Ovary (tissue), 9 donors: Measurements from ENCODE around the gene PHF3. TPM values are rescaled to one million over a fixed set of nuclear protein-coding genes. Genes with fewer than 3 reads are reported as not detected.
A peak's percentile ranks its signal among the peaks of the same experiment; 100 is the strongest.

Experiments used
- DNase-seq, 5 donors: peaks; one replicate each; pipeline ENCODE4 v3.0.0-alpha.2; 2019 to 2020
- H3K27ac ChIP-seq, 2 donors: fragments of 200-600 bp; one replicate each; pipeline versions ENCODE4 v1.5.1 to v1.8.0; 2019 to 2022
- H3K27me3 ChIP-seq: fragments of 200-600 bp; one replicate; pipeline ENCODE4 v1.8.0; 2022
- H3K36me3 ChIP-seq: fragments of 200-600 bp; sonication (generic); one replicate; pipeline ENCODE4 v1.5.1; 2019
- H3K4me1 ChIP-seq: one replicate; pipeline ENCODE4 v1.8.1; 2013; ENCODE audit warnings: mild to moderate bottlenecking, moderate library complexity; ENCODE audit not compliant: insufficient read depth
- H3K4me3 ChIP-seq: fragments of 200-600 bp; sonication (generic); one replicate; pipeline ENCODE4 v1.5.1; 2017
- H3K9me3 ChIP-seq, 2 donors: fragments of 200-600 bp in 1 of 2; sonication (generic) in 1 of 2; one replicate each; pipeline versions ENCODE4 v1.5.1 to v1.8.1; 2013 to 2019; ENCODE audit warnings: mild to moderate bottlenecking in 1 of 2, moderate library complexity in 1 of 2
- EP300 ChIP-seq: sonication (generic); formaldehyde crosslinking; IDR thresholded peaks from one replicate; pipeline ENCODE4 v1.6.1; 2017; ENCODE audit warnings: antibody characterized with exemption
- POLR2A ChIP-seq: fragments of 450-650 bp; IDR thresholded peaks from one replicate; pipeline ENCODE4 v1.6.1; 2017; ENCODE audit warnings: antibody characterized with exemption, mild to moderate bottlenecking, moderate library complexity
- WGBS, 3 donors: extraction: QIAGEN DNeasy Blood & Tissue Kit in 1 of 3; methylation state at CpG; one replicate each; pipeline versions ENCODE4 v1.1.5 to v1.1.7; 2013 to 2017; 5-methylcytosine and 5-hydroxymethylcytosine counted together
- intact Hi-C, 4 donors: fragments of 100-400 bp; cut with DNase I; formaldehyde crosslinking; loops; one replicate each; pipeline versions ENCODE4 v1.11.0 to v1.15.1; 2022 to 2023
- polyA plus RNA-seq, 2 donors: library from polyadenylated mRNA; stranded (reverse); fragments of 200-250 nt in 1 of 2; fragments of 350-450 nt in 1 of 2; fragmentation: Illumina TruSeq in 1 of 2; extraction: RNeasy Lipid Tissue Mini Kit (QIAGEN cat#74804) in 1 of 2; gene quantifications; one replicate each; pipeline ENCODE4 v1.2.3, GENCODE V29; 2013 to 2014
- total RNA-seq, 7 donors: library from RNA; depleted of rRNA in 2 of 7; stranded (reverse); fragments of >200 nt in 2 of 7; fragmentation: NEBNext Ultra II Directional in 3 of 7; extraction: Animal tissue kit (Norgen Biotek cat#: 25700) in 3 of 7; gene quantifications; one replicate each; pipeline versions ENCODE4 v1.1.0 to v1.2.4, GENCODE V29; 2016 to 2023
- TF ChIP-seq, protein P1 (sequence below), 3 donors: fragments of 450-650 bp in 2 of 3; fragments of 200-600 bp in 1 of 3; IDR thresholded peaks; one replicate each; pipeline versions ENCODE4 v1.5.1 to v1.8.0; 2016 to 2022; ENCODE audit warnings: antibody characterized with exemption in 3 of 3, mild to moderate bottlenecking in 1 of 3
- donor health status: DM: no; HTN: no; CAD: no; lungs with moderate emphysema.
- donor health status: DM: no; HTN: no; CAD: no.
- donor health status: Bipolar disorder and iron deficiency.
- donor health status: DM: yes; HTN: yes; CAD: no.
- donor health status: DM: no; HTN: no; CAD: no.
- donor health status: DM: yes; HTN: yes; CAD: no.

The PHF3 gene
- total and polyA plus RNA-seq, 9 donors: 25.3 to 83.7 (median 64.6) TPM

DNA sequence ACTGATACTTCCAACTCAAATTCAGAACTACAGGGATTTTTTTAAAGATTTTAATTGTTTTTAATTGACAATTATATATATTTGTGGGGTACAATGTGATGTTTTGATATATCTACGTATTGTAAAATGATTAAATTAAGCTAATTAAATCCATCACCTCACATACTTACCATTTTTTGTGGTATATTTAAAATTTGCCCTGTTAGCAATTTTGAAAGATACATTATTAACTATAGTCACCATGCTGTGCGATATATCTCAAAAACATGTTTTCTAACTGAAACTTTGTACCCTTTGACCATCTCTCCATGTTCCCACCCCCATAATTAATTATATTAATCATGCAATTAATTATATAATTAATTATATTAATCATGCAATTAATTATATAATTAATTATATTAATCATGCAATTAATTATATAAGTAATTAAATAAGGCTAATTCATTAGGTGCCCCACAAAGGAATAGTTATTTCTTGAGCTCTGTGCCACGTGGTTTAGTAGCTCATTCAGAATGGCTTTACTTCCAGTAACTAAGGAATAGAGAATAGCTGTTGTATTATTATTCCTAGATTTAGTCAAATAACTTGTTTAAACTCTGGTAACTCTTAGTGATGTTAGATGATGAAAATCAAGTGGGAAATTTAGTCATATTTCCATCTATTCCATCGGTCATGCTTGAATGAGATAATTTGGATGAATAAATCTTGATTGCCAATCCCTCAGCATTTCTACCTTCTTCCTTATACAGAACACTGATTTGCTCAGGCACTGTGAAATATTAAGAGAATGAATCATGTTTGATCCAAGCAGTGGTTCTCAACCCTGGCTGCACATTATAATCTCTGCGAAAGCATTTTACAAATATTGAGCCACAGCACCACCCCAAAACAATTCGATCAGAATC, 38.2 kb upstream of the PHF3 start:
- H3K9me3 ChIP-seq: no peaks in the 10 kb centered on the region
- no peaks in the 10 kb centered on the region for H3K27me3 ChIP-seq
- intact Hi-C loops: loop anchor here in 3 of 4 donors (5.0 to 10.0 kb wide), 2 partner anchors 165 to 167 kb away; no protein-coding TSS in a partner anchor
- 41 to 50% (median 47%) methylated on average over 6 of the region's 6 CpGs for WGBS, 3 donors
- TF ChIP-seq EP300 (no peak), POLR2A (no peak)
- TF ChIP-seq, protein P1, sequence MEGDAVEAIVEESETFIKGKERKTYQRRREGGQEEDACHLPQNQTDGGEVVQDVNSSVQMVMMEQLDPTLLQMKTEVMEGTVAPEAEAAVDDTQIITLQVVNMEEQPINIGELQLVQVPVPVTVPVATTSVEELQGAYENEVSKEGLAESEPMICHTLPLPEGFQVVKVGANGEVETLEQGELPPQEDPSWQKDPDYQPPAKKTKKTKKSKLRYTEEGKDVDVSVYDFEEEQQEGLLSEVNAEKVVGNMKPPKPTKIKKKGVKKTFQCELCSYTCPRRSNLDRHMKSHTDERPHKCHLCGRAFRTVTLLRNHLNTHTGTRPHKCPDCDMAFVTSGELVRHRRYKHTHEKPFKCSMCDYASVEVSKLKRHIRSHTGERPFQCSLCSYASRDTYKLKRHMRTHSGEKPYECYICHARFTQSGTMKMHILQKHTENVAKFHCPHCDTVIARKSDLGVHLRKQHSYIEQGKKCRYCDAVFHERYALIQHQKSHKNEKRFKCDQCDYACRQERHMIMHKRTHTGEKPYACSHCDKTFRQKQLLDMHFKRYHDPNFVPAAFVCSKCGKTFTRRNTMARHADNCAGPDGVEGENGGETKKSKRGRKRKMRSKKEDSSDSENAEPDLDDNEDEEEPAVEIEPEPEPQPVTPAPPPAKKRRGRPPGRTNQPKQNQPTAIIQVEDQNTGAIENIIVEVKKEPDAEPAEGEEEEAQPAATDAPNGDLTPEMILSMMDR (IDR thresholded peaks at IDR 0.05): no peak
- no peak overlapping the region for H3K4me3 ChIP-seq
- H3K4me1 ChIP-seq: no peaks in the 10 kb centered on the region
- no peak overlapping the region for H3K27ac ChIP-seq
- no peak for DNase-seq
- no peaks in the 10 kb centered on the region for H3K36me3 ChIP-seq

DNA sequence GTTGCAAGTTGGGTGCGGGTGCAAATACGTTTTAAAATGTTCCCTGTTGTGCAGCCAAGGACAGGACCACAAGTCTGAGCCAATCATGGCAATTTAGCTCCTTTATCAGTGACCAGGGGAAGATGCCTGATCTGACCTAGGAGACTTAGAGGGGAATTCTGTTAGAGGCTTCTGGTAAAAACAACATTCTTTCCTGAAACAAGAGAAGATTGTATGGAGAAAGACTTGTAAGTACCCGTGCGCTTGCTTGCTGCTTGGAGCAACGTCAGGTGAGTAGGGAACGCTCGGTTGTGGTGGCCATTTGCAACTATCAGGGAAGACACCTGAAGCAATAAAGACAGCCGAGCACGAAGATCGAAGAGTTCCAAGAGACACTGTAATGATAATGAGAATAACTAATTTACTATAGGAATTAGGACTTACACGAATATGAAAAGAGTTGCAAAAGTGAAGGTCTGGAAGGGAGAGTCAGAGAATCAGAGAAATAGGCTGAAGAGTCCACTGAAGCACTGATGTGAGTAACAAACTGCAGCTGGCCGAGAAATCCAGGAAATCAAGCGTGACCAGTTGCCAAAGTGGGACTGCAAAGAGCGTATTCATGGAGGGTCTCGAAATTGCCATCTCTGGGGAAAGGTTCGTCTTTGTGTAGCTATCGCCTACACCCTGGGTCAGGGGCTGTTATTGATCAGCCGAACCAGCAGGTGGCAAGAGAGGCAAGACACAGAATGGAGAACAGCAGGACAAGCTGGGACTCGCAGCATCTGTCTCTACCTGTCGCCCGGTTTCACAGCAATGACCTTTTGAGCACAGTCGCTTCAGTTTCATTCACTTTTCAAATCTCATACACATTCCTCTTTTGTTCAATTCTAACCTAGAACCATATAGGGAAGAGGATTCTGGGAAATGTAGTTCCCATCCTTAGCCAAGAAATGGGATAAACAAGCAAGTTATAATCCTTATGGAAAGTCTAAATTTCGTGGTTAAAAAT, 37.3 kb upstream of the PHF3 start:
- peak overlapping the region; percentile 33 for H3K4me3 ChIP-seq
- no peaks in the 10 kb centered on the region for H3K36me3 ChIP-seq
- no peaks in the 10 kb centered on the region for H3K4me1 ChIP-seq
- no peaks in the 10 kb centered on the region for H3K9me3 ChIP-seq
- intact Hi-C loops: loop anchor here in 3 of 4 donors (5.0 to 10.0 kb wide), 2 partner anchors 164 to 166 kb away; no protein-coding TSS in a partner anchor
- DNase-seq: peak; percentile 53 to 66 (median 64)
- no peak overlapping the region for H3K27ac ChIP-seq
- TF ChIP-seq EP300: no peak
- TF ChIP-seq, protein P1 (IDR thresholded peaks at IDR 0.05): peak; percentile 50 to 87 (median 61)
- no peaks in the 10 kb centered on the region for H3K27me3 ChIP-seq
- WGBS, 3 donors: 1 to 3% (median 1%) methylated on average over 23 of the region's 23 CpGs

DNA sequence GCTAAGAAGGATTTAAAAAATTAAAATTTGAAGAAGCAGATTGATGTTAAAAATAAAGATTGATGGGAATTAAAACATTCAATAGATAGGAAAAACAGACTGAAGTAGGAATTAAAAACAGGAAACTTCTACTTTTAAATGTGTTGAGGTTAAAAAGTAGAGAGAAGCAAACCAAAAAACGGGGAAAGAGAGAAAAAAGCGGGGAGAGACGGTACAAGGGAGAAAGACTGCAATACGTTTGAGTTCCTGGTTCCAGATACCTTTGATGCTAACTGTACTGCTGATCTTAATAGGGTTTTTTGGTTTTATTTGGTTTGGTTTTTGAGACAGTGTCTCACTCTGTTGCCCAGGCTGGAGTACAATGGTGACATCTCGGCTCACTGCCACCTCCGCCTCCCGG, 36.4 kb upstream of the PHF3 start:
- no peak overlapping the region for H3K27ac ChIP-seq
- DNase-seq: no peak
- WGBS, 3 donors: 78 to 90% (median 84%) methylated on average over 7 of the region's 7 CpGs
- no peak overlapping the region for H3K4me3 ChIP-seq
- H3K27me3 ChIP-seq: no peaks in the 10 kb centered on the region
- no peaks in the 10 kb centered on the region for H3K36me3 ChIP-seq
- TF ChIP-seq EP300 (no peak), POLR2A (no peak)
- TF ChIP-seq, protein P1 (IDR thresholded peaks at IDR 0.05): no peak
- no peaks in the 10 kb centered on the region for H3K9me3 ChIP-seq
- no peaks in the 10 kb centered on the region for H3K4me1 ChIP-seq
- intact Hi-C loops: loop anchor here in 3 of 4 donors (5.0 to 10.0 kb wide), 2 partner anchors 163 to 166 kb away; no protein-coding TSS in a partner anchor

DNA sequence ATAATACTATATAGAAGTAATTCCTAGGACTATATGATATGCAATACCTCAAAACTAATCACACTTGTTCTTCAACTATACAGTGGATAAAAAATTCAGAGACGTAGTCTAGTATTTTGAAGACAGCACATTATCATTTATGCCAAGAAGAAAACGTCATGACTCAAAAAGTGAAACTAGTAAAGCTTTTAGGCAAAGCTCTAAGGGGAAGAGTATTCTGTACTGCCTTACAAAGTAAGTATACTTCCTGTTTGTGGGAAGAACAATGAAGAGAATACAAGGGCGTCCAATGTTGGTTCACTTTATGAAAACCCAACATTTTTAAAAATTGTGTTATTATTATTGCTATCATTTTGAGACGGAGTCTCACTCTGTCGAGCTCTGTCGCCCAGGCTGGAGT, 35.5 kb upstream of the PHF3 start:
- WGBS, 3 donors: 58 to 72% (median 72%) methylated on average over 6 of the region's 6 CpGs
- H3K36me3 ChIP-seq: no peaks in the 10 kb centered on the region
- no peak overlapping the region for H3K27ac ChIP-seq
- H3K27me3 ChIP-seq: no peaks in the 10 kb centered on the region
- intact Hi-C loops: loop anchor here in 1 of 4 donors (10.0 kb wide), 1 partner anchor 165 kb away; no protein-coding TSS in a partner anchor
- H3K4me1 ChIP-seq: no peaks in the 10 kb centered on the region
- DNase-seq: no peak
- no peak for TF ChIP-seq EP300
- TF ChIP-seq, protein P1 (IDR thresholded peaks at IDR 0.05): no peak
- no peak for TF ChIP-seq POLR2A
- H3K4me3 ChIP-seq: no peak overlapping the region
- H3K9me3 ChIP-seq: no peaks in the 10 kb centered on the region
